PC-3 (cell line): ENCODE results near the gene REV1. TPM values are rescaled to one million over a fixed set of nuclear protein-coding genes. Genes with fewer than 3 reads are reported as not detected.

ENCODE experiments used
- ATAC-seq: fragments of 200-7000 bp; cut with Tn5 transposase; 2 replicates; pipeline ENCODE4 v1.9.1; 2020; ENCODE audit warnings: mild to moderate bottlenecking, moderate library complexity
- BruUV-seq: library from RNA; stranded (reverse); fragments of 400-500 nt; replicated peaks from 2 replicates; lab custom pipeline; 2021; lab: Mats Ljungman, UMichigan
- CTCF ChIA-PET: fragments of 300-600 bp; sonication (Branson Sonifier 250); formaldehyde crosslinking; loops from one replicate; lab custom pipeline; 2022; ENCODE audit warnings: antibody characterized with exemption; lab: Charles Lee
- POLR2A ChIA-PET: fragments of 300-600 bp; sonication (Branson Sonifier 250); formaldehyde crosslinking; loops from one replicate; lab custom pipeline; 2022; ENCODE audit warnings: antibody characterized with exemption; ENCODE audit not compliant: unreplicated experiment; lab: Charles Lee
- DNase-seq: peaks from one replicate; pipeline ENCODE4 v3.0.0-alpha.2; 2015
- H2AFZ ChIP-seq: fragments of 300-600 bp; sonication (generic); 2 replicates; pipeline ENCODE4 v1.6.0; 2016; ENCODE audit warnings: antibody characterized with exemption, low read length
- H3F3A ChIP-seq: fragments of 300-600 bp; sonication (generic); one replicate; pipeline ENCODE4 v1.6.0; 2017; ENCODE audit warnings: antibody characterized with exemption, low read length, control low read depth, mild to moderate bottlenecking; ENCODE audit not compliant: unreplicated experiment
- H3K27ac ChIP-seq: fragments of 300-600 bp; sonication (generic); 2 replicates; pipeline ENCODE4 v1.5.1; 2016; ENCODE audit warnings: mild to moderate bottlenecking, low read length
- H3K27me3 ChIP-seq: fragments of 300-600 bp; sonication (generic); 2 replicates; pipeline ENCODE4 v1.6.1; 2016; ENCODE audit warnings: low read length, mixed read lengths
- H3K36me3 ChIP-seq: fragments of 300-600 bp; sonication (generic); 2 replicates; pipeline ENCODE4 v1.6.1; 2016; ENCODE audit warnings: low read depth, mixed run types, low read length, mixed read lengths
- H3K4me1 ChIP-seq: fragments of 300-600 bp; sonication (generic); 2 replicates; pipeline ENCODE4 v1.5.1; 2016; ENCODE audit warnings: low read length; ENCODE audit not compliant: insufficient read depth
- H3K4me2 ChIP-seq: fragments of 300-600 bp; sonication (generic); 2 replicates; pipeline ENCODE4 v1.6.0; 2016; ENCODE audit warnings: low read length
- H3K4me3 ChIP-seq: fragments of 300-600 bp; sonication (generic); 2 replicates; pipeline ENCODE4 v1.5.1; 2016; ENCODE audit warnings: mild to moderate bottlenecking, low read length, mixed read lengths
- H3K79me2 ChIP-seq: fragments of 300-600 bp; sonication (generic); 2 replicates; pipeline ENCODE4 v1.6.1; 2017; ENCODE audit warnings: low read length, mixed read lengths
- H3K9ac ChIP-seq: fragments of 300-600 bp; sonication (generic); 2 replicates; pipeline ENCODE4 v1.6.0; 2016; ENCODE audit warnings: mild to moderate bottlenecking, low read length
- H3K9me2 ChIP-seq: fragments of 300-600 bp; sonication (generic); replicated peaks from 2 replicates; pipeline ENCODE4 v1.6.1; 2016; ENCODE audit warnings: mixed run types, low read length, mixed read lengths
- H3K9me3 ChIP-seq: fragments of 300-600 bp; sonication (generic); 2 replicates; pipeline ENCODE4 v1.6.1; 2016; ENCODE audit warnings: low read length, mixed read lengths
- H4K20me1 ChIP-seq: fragments of 300-600 bp; sonication (generic); 2 replicates; pipeline ENCODE4 v1.6.1; 2016; ENCODE audit warnings: low read length, mixed read lengths
- CTCF ChIP-seq: fragments of 300-600 bp; sonication (generic); conservative IDR thresholded peaks from 2 replicates; pipeline ENCODE4 v1.5.1; 2017; ENCODE audit warnings: antibody characterized with exemption, low read depth, mild to moderate bottlenecking, low read length
- EZH2 ChIP-seq: fragments of 300-600 bp; sonication (generic); IDR thresholded peaks from one replicate; pipeline ENCODE4 v1.6.1; 2017; ENCODE audit warnings: antibody characterized with exemption, mild to moderate bottlenecking, low read length; ENCODE audit not compliant: unreplicated experiment
- EZH2phosphoT487 ChIP-seq: fragments of 300-600 bp; sonication (generic); IDR thresholded peaks from 2 replicates; pipeline ENCODE4 v1.6.1; 2018; ENCODE audit warnings: mild to moderate bottlenecking, antibody characterized with exemption, low read length, borderline replicate concordance
- intact Hi-C: fragments of 100-400 bp; cut with micrococcal nuclease; formaldehyde crosslinking; loops from 2 replicates; pipeline ENCODE4 v1.9.0; 2023
- total RNA-seq: library from RNA; depleted of rRNA; stranded (reverse); fragments of >200 nt; gene quantifications from 2 replicates; pipeline ENCODE4 v1.2.3, GENCODE V29; 2014

REV1 gene
- total RNA-seq, 1 experiment from 2014 or later: 17.9 TPM

GRCh38 chr2:99481527-99481926, 8.3 kb downstream of the REV1 start:
- no peak for ATAC-seq
- H3K9ac ChIP-seq: no peak overlapping the region
- POLR2A ChIA-PET: no interaction called here

GRCh38 chr2:99480390-99480789, 9.4 kb downstream of the REV1 start:
- no peak overlapping the region for H3K9ac ChIP-seq
- ChIA-PET POLR2A (no interaction called here), CTCF (no interaction called here)
- peak; percentile 46 for DNase-seq
- H3K27ac ChIP-seq: peak overlapping the region; percentile 24; the same call in 1 of the 2 replicates
- no peaks in the 10 kb centered on the region for H4K20me1 ChIP-seq
- no peak overlapping the region for H2AFZ ChIP-seq
- peaks cover 100% of the 10 kb centered on the region for H3K79me2 ChIP-seq
- H3K4me3 ChIP-seq: no peak overlapping the region
- H3K36me3 ChIP-seq: peaks cover 6% of the 10 kb centered on the region; the same call in 1 of the 2 replicates
- no peaks in the 10 kb centered on the region for H3K27me3 ChIP-seq
- H3K4me2 ChIP-seq: no peak overlapping the region; the same call in 1 of the 2 replicates
- TF ChIP-seq CTCF (no peak), EZH2 (no peak)
- peak; percentile 65 for ATAC-seq
- no peaks in the 10 kb centered on the region for H3F3A ChIP-seq
- intact Hi-C loops: no loop called here
- no peaks in the 10 kb centered on the region for H3K9me2 ChIP-seq
- peaks cover 29% of the 10 kb centered on the region for H3K4me1 ChIP-seq
- no TSS peak for BruUV-seq
- H3K9me3 ChIP-seq: no peaks in the 10 kb centered on the region

More at GRCh38 chr2:99481527-99481926, 8.3 kb downstream of the REV1 start:
- Histone ChIP-seq H3K9me2 (no peaks in the 10 kb centered on the region), H3K4me2 (no peak overlapping the region), H4K20me1 (no peaks in the 10 kb centered on the region), H3K27ac (no peak overlapping the region), H3K27me3 (no peaks in the 10 kb centered on the region), H3K79me2 (peaks cover 100% of the 10 kb centered on the region), H3F3A (no peaks in the 10 kb centered on the region), H3K4me1 (peaks cover 22% of the 10 kb centered on the region), H2AFZ (no peak overlapping the region), H3K4me3 (no peak overlapping the region), H3K9me3 (no peaks in the 10 kb centered on the region), H3K36me3 (peaks cover 6% of the 10 kb centered on the region; the same call in 1 of the 2 replicates)
- intact Hi-C loops: no loop called here
- DNase-seq: no peak
- no peak for TF ChIP-seq EZH2
- TF ChIP-seq CTCF: no peak
- TF ChIP-seq EZH2phosphoT487: no peak
- CTCF ChIA-PET: no interaction called here
- no TSS peak for BruUV-seq

GRCh38 chr2:99478632-99479031, 11.2 kb downstream of the REV1 start:
- Histone ChIP-seq H3K27ac (no peak overlapping the region), H3K9me3 (no peaks in the 10 kb centered on the region), H3K4me2 (no peak overlapping the region), H3K27me3 (no peaks in the 10 kb centered on the region), H3F3A (no peaks in the 10 kb centered on the region), H3K9me2 (no peaks in the 10 kb centered on the region), H3K9ac (no peak overlapping the region), H3K4me3 (no peak overlapping the region), H3K36me3 (peaks cover 6% of the 10 kb centered on the region; the same call in 1 of the 2 replicates), H2AFZ (no peak overlapping the region), H4K20me1 (no peaks in the 10 kb centered on the region), H3K79me2 (peaks cover 100% of the 10 kb centered on the region), H3K4me1 (peaks cover 47% of the 10 kb centered on the region)
- ChIA-PET POLR2A (no interaction called here), CTCF (no interaction called here)
- intact Hi-C loops: no loop called here
- ATAC-seq (no peak), DNase-seq (no peak)
- BruUV-seq: no TSS peak
- no peak for TF ChIP-seq CTCF
- no peak for TF ChIP-seq EZH2phosphoT487
- TF ChIP-seq EZH2: no peak
